Right forelimb (tissue), 1 donor: ENCODE results near the gene RFTN1.

ENCODE experiments used
- DNase-seq: peaks from one replicate; pipeline ENCODE4 v3.0.0-alpha.2; 2018

RFTN1 gene

GRCh38 chr3:16400106-16400931, 113.2 kb downstream of the RFTN1 start:
- no peak for DNase-seq

- no peak for DNase-seq
These were observed 114.0 kb downstream of the RFTN1 start for GRCh38 chr3:16399473-16399872.

GRCh38 chr3:16398648-16399047, 114.9 kb downstream of the RFTN1 start:
- no peak for DNase-seq

- no peak for DNase-seq
These were observed 117.3 kb downstream of the RFTN1 start for GRCh38 chr3:16396202-16396601.

GRCh38 chr3:16395212-16395611, 118.3 kb downstream of the RFTN1 start:
- DNase-seq: no peak

- no peak for DNase-seq
These were observed 118.9 kb downstream of the RFTN1 start for GRCh38 chr3:16394639-16395038.

GRCh38 chr3:16392717-16393116, 120.8 kb downstream of the RFTN1 start:
- DNase-seq: no peak

GRCh38 chr3:16392065-16392464, 121.4 kb downstream of the RFTN1 start:
- no peak for DNase-seq

GRCh38 chr3:16390581-16390980, 122.9 kb downstream of the RFTN1 start:
- no peak for DNase-seq

GRCh38 chr3:16388850-16389441, 124.6 kb downstream of the RFTN1 start:
- DNase-seq: no peak

GRCh38 chr3:16386561-16386960, 126.9 kb downstream of the RFTN1 start:
- DNase-seq: no peak

- DNase-seq: no peak
These were observed 128.3 kb downstream of the RFTN1 start for GRCh38 chr3:16385151-16385550.

GRCh38 chr3:16383864-16384263, 129.6 kb downstream of the RFTN1 start:
- DNase-seq: no peak

GRCh38 chr3:16382845-16383244, 130.7 kb downstream of the RFTN1 start:
- DNase-seq: no peak

GRCh38 chr3:16381426-16381825, 132.1 kb downstream of the RFTN1 start:
- no peak for DNase-seq

GRCh38 chr3:16380421-16380820, 133.1 kb downstream of the RFTN1 start:
- no peak for DNase-seq

GRCh38 chr3:16379838-16380237, 133.7 kb downstream of the RFTN1 start:
- no peak for DNase-seq

GRCh38 chr3:16378920-16379319, 134.6 kb downstream of the RFTN1 start:
- DNase-seq: no peak

GRCh38 chr3:16378415-16378814, 135.1 kb downstream of the RFTN1 start:
- no peak for DNase-seq

- DNase-seq: no peak
These were observed 135.6 kb downstream of the RFTN1 start for GRCh38 chr3:16377847-16378302.

GRCh38 chr3:16377196-16377595, 136.3 kb downstream of the RFTN1 start:
- no peak for DNase-seq

GRCh38 chr3:16375891-16376290, 137.6 kb downstream of the RFTN1 start:
- DNase-seq: no peak

GRCh38 chr3:16374935-16375245, 138.6 kb downstream of the RFTN1 start:
- DNase-seq: no peak

- no peak for DNase-seq
These were observed 139.2 kb downstream of the RFTN1 start for GRCh38 chr3:16374047-16374934.
